GM21360 (cell line): ENCODE data around the gene CCL18.
"Not testable (repeated sequence)": the region's sequence is repeated elsewhere in the genome, so short reads cannot be mapped to it uniquely, and the experiment has no call there.

Experiments used
- ATAC-seq: cut with Tn5 transposase; IDR thresholded peaks from one replicate; pipeline ENCODE4 v1.9.1; 2021; ENCODE audit warnings: mild to moderate bottlenecking, moderate library complexity; ENCODE audit not compliant: unreplicated experiment

CCL18 gene

DNA sequence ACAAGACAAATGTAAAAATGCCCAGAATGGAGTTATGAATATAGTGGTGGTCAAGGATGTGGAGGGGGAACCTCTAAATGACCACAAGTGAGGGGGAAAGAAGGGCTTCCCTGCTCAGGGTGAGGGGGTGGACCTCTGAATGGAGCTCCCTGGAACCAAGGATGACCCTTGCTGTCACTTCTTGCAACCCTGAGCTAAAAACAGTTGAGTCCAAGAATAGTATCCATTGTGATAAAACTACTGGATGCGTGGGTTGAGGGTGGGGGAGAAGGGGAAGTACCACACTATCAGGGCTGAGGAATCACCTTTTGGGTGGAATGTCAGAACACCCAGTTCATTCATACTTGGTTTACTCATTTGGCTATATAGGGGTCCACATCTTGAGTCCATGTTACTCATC is 34.9 kb downstream of the CCL18 start:
- ATAC-seq: not testable (repeated sequence)

DNA sequence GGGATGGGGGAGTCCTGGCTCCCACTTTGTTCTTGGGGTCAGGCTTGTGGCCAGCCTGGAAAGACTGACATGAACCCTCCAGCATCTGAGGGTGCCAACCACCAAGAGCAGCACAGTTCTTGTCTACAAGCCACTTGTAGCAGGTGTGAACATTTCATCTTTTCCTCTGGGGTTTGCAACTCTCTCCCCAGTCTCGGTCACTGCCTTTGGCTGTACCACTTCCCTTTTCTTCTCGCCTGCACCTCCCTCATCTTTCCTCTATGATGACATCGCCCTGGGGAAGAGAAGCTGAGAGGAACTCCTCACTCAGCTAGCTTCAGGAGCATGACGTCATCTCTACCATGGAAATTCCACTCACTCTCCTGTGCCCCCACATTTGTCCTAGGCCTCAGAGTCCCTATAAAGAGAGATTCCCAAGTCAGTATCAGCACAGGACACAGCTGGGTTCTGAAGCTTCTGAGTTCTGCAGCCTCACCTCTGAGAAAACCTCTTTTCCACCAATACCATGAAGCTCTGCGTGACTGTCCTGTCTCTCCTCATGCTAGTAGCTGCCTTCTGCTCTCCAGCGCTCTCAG is 39.4 kb downstream of the CCL18 start, which contains the start of gene CCL4:
Gene CCL4, plus strand, starts transcription at position 427 of the 575 bp plus-strand sequence. Its CDS starts 79 bp downstream, at position 506.
- peak; percentile 55 for ATAC-seq

DNA sequence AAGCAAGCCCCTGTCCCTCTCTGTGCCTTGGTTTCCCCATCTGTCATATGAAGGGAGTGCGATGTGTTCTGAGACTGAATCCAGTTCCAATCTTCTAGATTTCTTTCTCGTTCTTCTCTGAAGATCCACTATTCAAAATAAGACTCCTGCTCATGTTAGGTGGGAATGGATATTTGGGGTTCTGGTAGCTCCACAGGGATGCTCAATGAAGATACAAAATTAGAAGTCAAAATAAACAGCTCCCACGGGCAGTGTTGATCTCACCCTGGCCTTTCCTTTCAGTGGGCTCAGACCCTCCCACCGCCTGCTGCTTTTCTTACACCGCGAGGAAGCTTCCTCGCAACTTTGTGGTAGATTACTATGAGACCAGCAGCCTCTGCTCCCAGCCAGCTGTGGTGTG is 40.2 kb downstream of the CCL18 start:
- not testable (repeated sequence) for ATAC-seq

DNA sequence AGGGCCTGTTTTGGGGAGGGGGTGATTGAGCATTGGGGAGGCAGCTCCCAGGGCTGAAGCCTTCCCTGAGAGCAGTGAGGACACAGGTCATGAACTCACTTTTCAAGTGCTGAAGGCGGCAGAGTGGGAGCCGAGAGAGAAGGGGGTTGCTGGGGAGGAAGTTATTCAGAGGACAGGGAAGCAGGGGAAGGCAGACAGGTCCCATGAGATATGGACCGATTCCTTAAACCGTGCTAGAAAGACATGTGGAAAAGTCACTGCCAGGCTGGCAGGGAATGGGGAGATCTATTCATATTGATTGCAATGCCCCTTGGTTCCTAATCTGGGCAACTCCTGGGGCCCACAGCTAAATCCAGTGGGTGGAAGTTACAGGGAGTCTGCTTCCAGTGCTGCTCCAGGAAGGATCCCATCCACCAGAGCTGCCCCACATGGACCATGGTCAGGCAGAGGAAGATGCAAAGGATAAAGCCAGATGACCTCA is 40.7 kb downstream of the CCL18 start:
- ATAC-seq: no peak

DNA sequence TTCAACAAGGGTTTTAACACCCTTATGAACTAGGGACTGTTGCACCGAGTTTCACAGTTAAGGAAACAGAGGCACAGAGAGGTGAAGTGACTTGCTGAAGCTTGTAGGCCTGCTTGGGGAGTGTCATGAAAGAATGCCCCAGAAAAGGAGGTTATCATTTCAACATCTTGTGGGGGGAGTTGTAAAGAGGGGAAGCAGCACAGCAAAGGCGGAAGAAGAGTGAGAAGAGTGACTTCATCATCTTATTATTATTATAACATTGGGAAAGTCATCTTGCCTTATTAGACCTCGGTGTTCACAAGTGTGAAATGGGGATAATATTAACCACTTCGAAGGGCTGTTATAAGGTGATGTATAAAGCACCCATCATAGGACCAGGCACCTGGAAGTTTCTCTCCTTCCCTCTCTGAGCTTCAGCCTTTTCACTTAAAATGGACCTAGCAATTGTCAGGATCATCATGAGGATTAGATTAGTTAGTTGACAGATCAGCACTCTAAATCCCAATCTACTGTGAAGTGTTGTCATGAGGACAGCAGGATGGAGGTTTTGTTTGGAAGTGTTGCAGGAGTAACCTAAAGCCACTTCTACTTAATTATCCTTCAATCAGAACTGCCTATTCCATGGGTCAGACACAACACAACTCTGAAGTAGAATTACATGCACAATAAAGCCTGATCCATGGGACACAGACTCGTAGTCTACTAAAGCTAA is 41.9 kb downstream of the CCL18 start:
- ATAC-seq: no peak

DNA sequence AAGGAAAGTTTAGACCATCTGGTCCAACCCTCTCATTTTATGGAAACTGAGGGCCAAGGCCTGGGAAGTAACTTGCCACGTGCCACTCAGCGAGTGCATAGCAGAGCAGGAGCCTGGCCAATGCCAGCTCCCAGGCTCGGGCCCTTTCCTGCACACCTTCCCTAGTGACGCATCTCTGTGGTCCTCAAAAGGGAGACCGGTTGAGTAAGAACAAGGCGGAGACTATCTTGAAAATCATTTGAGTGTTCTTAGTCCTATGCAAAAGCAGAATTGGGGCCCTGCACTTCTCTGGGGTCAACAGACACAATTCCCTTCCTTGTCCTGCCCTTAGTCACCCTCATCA is 42.4 kb downstream of the CCL18 start:
- no peak for ATAC-seq

DNA sequence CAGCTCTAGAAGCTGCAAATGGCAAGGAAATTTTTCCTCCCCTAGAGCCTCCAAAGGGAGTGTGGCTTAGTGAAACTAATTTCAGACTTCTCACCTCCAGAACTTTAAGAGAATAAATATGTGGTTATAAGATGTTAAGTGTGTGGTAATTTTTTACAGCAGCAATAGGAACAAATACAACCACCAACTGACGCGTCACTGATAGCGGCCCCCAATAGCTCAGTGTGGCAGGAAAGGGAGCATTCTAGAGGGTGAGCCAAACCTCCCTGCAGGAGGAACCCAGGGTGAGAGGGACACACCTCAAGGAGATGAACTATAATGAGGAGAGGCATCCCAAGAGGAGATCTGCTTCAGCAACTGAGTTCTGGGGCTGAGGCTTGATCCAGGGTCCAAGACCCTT is 43.6 kb downstream of the CCL18 start:
- no peak for ATAC-seq

DNA sequence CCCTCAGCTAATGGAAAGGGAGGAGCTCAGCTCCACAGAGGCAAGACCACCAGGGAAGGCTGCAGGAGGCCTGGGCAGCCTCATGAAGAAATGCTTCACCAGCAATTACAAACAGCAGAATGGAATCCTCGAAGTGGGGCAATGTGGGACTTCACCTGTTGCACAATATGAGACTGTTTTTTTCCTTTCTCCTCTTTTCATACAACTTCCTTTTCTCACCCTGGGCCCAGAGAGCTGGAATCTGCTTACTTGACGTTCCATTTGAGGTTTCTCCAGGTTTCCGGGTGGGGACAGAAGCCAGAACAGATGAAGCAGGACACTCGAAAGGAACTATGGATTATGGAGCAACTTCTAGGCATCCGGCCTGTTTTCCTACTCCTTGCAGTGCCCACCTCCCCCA is 44.2 kb downstream of the CCL18 start:
- ATAC-seq: not testable (repeated sequence)

DNA sequence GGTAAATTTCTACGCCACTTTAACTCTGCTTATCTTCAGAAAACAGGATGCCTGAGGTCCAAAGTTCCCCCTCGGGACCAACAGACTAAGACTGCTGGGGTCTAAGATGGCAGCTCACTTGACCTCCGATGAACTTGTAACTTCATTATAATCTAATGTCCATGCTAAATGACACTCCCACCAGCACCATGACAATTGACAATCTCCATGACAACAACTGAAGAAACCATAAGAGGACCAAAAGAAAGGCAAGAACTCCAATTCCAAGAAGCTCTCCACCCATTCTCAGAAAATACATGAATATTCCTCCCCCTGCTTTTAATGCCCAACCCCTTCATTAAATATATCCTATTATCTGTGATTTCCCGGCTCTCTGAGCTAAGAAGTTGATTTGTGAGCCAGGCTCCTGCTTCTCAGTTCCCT is 47.0 kb downstream of the CCL18 start:
- no peak for ATAC-seq

DNA sequence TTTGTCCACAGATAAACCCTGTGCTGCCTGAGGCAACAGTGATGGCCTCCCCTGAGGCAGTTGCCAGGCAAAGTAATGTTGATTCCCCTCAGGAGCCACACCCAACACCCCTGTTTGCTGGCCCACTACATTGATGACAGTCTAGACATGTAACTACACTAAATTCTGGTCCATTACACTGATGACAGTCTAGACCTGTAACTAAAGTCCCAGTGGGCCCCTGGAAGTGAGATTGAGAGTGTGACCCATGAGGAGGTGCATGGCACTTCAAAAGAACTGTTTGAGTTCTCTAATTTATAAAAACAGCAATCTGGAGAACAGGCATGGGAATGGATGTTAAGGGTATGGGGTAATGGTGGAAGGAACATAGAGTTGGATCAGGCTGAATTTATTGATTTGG is 48.5 kb downstream of the CCL18 start:
- no peak for ATAC-seq

DNA sequence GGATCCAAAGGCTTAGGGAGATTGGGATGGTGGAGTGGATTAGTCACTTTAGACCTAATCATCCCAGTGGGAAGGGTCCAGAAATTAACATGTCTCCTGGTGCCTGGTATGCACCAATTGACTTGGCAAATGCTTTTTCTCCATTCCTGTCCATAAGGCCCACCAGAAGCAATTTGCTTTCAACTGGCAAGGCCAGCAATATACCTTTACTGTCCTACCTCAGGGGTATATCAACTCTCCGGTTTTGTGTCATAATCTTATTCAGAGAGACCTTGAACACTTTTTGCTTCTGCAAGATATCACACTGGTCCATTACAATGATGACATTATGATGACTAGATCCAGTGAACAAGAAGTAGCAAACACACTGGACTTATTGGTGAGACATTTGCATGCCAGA is 49.1 kb downstream of the CCL18 start:
- ATAC-seq: not testable (repeated sequence)

DNA sequence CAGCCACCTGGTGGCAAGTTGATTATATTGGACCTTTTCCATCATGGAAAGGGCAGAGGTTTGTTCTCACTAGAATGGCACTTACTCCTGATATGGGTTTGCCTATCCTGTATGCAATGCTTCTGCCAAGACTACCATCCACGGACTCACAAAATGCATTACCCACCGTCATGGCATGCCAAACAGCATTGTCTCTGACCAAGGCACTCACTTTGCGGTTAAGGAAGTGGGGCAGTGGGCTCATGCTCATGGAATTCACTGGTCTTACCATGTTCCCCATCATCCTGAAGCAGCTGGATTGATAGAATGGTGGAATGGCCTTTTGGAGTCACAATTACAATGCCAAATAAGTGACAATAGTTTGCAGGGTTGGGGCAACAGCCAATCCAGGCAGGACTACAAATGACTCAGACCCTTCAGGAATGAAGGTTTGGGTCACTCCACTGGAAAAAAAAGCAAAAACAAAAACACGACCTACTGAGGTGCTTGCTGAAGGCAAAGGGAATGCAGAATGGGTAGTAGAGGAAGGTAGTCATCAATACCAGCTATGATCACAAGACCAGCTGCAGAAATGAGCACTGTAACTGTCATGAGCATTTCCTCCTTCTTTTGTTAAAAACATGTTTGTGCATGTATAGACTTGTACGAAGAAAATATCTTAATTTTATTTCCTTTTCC is 51.0 kb downstream of the CCL18 start:
- ATAC-seq: not testable (repeated sequence)

DNA sequence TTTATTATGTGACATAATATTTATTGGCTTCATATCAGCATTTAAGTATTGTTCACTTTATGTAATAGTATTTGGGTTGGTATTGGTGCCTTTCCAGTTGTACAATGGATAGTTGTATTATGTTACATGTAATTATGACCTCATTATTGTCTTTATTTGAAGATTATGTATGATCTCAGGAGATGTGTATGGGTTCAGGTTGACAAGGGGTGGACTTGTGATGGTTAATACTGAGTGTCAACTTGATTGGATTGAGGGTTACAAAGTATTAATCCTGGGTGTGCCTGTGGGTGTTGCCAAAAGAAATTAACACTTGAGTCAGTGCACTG is 51.5 kb downstream of the CCL18 start:
- ATAC-seq: not testable (repeated sequence)

DNA sequence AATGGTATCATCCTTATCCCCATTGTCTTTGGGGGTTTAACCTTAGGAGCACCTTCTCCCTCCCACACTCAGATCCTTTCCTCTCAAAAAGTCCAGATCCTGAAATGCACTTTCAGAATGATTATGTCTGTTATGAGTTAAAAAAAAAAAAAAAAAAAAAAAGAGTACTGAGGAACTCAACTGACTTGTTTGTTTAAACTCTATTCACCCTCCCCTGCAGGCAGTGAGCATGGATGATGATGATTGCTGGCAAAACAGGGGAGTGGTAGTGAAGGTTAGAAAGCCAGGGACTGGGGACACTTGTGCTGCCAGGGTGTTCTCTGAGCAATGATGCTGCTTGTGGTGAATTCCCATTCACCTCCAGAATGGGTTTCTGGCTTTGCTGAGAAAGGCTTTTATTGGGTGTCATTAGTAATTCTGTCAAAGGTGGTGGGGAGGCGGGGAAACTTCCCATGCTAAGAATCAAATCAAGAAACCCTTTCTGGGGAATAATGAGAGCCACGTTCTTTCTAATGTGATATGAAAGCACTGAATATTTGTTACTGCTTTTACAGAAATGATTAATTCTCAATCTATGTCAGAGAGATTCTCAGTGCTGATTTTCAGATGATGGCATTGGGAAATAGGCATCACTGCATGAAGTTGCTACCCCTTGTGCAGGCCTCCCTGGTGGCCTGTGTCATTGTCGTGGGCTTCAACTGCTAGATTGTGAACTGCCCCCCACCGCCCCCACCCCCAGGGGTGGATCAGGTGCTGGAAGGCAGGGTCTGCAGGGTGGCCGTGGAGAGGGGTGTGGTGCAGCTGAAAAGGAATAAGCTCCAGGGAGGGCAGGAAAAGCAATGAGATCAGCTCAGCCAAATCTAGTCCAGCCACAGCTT is 53.7 kb downstream of the CCL18 start:
- ATAC-seq: no peak

DNA sequence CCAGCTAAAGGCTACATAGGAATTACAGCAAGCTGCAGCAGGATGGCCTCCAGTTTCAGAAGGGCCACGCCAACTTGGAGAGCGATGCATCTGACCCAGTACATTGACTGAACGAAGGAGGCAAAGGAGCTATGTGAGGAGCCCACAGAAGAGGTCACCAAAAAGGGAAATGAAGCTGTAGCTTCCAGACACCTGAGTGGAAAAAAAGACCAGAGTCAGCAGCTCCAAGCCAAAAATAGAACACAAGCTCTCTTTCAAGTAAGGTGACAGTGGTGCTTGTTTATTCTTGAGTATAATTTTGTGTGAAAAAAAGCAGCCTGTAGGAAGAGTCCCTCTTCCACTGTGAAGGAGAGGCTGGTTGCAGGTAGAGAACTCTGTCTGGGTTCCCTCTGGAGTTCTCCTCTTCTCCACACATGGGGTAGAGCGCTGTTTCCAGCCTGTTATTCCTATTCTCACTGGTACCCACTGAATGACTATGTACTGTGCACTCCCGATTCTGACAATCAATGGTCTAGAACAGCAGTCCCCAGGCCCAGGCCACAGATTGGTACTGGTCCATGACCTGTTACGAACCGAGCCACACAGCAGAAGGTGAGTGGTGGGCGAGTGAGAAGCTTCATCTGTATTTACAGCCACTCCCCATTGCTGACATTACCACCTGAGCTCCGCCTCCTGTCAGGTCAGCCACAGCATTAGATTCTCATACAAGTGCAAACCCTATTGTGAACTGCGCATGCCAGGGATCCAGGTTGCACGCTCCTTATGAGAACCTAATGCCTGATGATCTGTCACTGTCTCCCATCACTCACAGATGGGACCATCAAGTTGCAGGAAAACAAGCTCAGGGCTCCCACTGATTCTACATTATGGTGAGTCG is 54.6 kb downstream of the CCL18 start:
- ATAC-seq: no peak

DNA sequence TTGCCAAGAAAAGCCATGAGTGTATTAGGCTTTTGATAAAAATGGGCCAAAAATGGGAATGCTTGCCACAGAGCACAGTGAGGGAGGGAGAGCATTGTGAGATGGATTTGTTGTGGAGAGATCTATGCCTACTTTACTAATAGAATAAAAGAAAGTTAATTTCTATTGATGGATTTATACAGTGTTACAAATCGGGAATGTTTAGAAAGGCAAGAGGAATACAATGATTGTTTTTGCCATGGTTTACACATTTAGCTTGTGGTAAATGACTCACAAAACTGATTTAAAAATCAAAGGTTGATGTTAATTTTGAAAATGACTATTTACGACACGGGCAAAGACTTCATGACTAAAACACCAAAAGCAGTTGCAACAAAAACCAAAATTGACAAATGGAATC is 56.1 kb downstream of the CCL18 start:
- ATAC-seq: no peak

DNA sequence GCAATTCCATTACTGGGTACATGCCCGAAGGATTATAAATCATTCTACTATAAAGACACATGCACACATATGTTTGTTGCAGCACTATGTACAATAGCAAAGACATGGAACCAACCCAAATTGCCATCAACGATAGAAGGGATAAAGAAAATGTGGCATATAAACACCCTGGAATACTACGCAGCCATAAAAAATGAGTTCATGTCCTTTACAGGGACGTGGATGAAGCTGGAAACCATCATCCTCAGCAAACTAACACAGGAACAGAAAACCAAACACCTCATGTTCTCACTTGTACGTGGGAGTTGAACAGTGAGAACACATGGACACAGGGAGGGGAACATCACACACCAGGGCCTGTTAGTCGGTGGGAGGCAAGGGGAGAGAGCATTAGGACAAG is 57.0 kb downstream of the CCL18 start:
- ATAC-seq: not testable (repeated sequence)
